Fibroblast of the conjunctiva (primary cell): ENCODE measurements around the gene SHC4.

ENCODE experiments used
- DNase-seq: peaks from one replicate; pipeline ENCODE4 v3.0.0-alpha.2; 2010; ENCODE audit warnings: low read depth

Gene SHC4

GRCh38 chr15:48967336-48967735, 3.6 kb upstream of the SHC4 start:
- DNase-seq = no peak

GRCh38 chr15:48966595-48967301, 3.0 kb upstream of the SHC4 start:
- DNase-seq = no peak

DNA sequence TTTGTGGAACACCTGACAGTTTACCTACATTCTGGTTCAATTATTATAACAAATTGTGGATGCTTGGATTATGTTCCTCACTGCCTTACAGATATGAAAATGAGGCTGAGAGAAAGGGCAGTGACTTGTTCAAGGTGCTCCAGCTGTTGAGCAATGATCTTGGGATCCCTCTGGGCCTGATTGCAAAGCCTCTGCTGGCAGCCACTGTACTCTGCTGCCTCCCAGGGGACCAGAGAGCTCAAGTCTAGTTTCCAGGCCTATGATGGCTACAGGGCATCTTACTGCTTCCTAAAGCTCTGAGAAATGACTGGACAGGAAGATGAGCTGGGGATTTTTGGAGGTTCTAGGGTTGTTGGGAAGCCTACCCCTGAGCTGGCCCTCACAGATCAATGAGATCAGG, 2.3 kb upstream of the SHC4 start:
- no peak for DNase-seq

- no peak for DNase-seq
Measured at GRCh38 chr15:48964898-48965297, 1.2 kb upstream of the SHC4 start.

GRCh38 chr15:48962662-48963523, 826 bp downstream of the SHC4 start:
- no peak for DNase-seq

DNA sequence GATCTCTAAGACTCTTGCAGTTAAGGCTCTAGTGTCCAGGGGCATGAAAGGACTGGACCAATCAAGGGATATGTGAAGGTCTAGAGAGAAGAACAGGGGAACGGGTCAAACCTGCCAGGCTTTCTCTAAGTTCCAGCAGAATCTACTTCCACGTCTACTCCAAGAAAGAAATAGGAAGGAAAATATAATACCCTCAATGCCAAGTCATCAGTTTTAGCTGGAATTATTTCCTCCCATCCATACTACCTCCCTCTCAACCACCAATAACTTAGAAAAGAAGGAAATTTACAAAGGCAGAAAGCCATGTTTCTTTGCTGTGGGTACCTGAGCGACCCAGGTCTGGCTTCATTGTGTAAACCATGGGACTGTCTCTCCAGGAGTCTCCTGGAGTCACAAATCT, 7.8 kb downstream of the SHC4 start:
- no peak for DNase-seq

GRCh38 chr15:48955370-48955769, 8.3 kb downstream of the SHC4 start:
- no peak for DNase-seq

GRCh38 chr15:48954538-48954937, 9.2 kb downstream of the SHC4 start:
- no peak for DNase-seq

- DNase-seq = no peak
Measured at GRCh38 chr15:48946840-48947187, 16.9 kb downstream of the SHC4 start.

DNA sequence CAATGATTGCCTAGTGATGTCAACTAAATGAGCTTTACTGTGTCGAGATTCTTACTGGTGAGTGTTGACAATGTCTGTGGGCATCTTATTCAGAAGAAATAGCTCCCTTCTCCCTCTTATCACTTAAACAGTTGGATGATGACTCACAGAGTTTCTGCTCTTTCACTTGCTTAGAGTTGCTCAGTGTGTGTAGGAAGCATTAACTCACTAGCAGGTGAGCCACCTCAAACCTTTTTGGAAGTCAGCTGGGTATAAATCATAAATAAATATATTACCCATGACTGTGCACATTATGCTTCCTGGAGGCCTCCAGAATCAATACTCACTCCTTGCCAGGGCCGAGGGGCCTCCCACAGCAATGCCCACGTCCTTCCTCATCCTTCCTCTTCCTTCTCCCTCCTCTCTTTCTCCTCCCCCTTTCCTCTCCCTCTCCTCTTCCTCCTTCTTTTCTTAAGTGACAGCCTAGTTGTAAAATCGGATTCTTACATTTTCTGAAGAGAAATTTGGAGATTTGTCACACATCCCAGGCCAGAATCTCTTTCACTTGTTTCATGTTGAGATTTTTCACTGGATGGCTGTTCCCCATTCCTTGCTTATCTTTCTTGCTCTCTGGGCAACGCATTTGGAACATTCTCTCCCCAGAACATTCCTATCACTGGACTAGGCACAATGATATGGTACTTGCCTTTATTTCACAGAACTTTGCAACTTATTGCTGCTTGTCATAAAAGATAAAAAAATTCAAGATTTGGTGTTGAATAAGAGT, 17.5 kb downstream of the SHC4 start:
- no peak for DNase-seq

DNA sequence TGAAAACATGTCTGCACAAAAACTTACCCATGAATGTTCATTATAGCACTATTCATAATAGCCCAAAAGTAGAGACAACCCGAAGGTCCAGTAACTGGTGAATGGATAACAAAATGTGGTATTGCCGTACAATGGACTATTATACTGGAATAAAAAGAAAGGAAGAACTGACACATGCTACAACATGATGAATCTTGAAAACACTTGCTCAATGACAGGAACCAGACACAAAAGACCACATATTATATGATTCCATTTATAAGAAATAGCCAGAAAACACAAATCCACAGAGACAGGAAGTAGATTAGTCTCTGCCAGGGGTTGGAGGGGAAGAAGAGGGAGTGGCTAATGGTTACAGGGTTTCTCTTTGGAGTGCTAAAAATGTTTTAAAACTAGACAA, 18.3 kb downstream of the SHC4 start:
- DNase-seq = no peak

GRCh38 chr15:48941904-48942303, 21.8 kb downstream of the SHC4 start:
- no peak for DNase-seq

- DNase-seq = peak; percentile 66
Measured at GRCh38 chr15:48940508-48940907, 23.2 kb downstream of the SHC4 start.

GRCh38 chr15:48939648-48940047, 24.1 kb downstream of the SHC4 start:
- DNase-seq = peak; percentile 89

DNA sequence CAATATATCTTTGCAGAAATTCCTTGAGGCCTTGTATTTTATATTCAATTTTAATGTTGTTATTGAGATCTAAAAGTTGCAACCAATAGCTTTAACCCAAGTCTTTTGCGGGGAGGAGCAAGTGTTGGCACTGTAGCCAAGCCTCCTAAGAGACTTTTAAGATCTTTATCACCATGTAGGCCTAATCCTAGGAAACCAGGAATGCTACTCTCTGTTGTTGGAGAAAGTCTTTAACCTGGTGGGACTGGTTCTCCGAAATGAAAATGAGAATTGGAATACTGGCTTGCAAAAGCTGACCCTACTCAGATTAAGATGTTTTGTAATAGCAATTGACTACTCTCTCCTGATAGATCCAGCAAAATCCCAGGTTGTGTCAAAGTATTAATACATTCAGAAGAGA, 25.8 kb downstream of the SHC4 start:
- DNase-seq = no peak

DNA sequence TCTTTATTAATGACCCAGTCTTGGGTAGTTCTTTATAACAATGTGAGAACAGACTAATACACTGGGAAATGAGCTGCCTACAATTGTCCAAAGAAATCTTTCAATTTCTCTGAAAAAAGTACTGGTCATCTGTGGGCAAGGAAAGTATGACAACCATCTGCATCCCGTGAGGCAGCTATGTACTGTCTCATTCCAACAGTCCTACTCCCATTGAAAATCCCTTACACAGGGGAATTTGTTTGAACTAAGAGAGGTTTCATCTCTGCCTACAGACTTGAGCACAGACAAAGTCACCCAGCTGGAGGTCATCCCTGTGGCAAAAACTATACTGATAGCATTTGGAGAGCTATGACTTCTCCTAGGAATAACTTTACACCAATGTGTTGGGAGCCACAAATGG, 27.1 kb downstream of the SHC4 start:
- DNase-seq = no peak

GRCh38 chr15:48935236-48935635, 28.5 kb downstream of the SHC4 start:
- no peak for DNase-seq

DNA sequence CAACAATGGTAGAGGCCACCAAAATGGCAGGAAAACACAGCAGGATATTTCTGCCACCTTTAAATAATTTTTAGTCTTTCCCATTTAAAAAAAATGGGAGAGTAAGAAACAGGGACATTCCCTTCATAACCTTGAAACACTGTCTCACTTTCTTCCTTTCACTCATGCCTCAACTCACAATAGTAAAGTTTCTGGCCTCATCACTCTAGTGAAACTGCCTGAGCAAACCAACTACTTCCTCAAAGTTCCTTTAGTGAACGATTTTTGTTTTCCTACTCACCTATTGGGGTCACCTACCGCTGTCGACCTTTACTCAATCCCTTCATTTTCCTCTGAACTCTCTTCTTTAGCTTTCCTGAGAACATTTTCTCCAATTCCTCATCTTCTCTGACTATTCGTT, 33.0 kb downstream of the SHC4 start:
- DNase-seq = no peak

DNA sequence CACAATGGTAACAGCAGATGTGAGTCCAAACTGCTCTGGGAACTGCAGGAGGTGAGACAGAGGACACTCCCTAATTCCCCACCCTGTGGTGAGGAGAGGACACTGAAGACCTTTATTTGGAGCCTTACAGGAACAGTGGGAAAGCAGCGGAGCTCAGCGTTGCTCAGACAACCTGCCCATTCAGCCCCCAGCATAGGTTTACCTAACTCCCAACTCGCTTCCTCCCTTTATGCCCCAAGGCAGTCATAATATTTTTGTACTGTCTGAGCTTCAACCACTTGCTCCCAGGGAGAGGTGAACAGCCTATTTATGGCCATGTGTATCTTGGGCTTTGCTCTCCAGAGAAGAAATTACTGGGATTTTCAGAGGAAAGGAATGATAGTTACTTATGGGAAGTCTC, 34.1 kb downstream of the SHC4 start:
- DNase-seq = no peak

DNA sequence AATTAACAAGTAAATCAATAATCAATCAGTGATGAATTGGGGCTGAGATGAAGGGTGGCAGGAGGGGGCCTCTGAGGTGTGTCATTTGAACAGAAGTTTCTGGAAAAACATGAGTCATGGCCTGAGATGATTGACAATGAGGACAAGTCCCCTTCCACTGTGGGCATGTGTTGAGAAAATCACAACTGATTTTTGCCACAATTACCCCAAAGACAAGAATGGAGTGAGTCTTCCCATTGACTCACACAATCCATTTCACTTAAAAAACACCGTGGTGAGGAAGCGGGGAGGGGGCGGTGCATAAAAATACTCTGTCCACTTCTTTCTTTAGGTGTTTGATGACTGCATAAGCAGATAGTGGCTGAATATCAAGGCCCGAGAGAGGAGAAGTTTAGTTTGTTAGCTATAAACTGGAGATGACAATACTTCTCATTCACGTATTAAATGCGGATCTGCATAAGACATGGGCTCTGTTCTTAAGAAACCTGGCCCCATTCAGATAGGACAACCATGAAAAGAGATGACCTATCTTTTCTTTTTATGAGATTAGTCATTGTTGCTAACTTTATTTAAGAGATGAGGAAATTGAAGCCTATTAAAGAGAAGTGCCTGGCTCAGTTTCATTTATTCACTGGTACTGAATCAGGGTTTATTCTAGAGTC, 34.7 kb downstream of the SHC4 start:
- no peak for DNase-seq

- DNase-seq = peak; percentile 93
Measured at GRCh38 chr15:48925714-48926223, 38.0 kb downstream of the SHC4 start.
